Stimulated activated CD8-positive, alpha-beta memory T cell treated with anti-CD3 and anti-CD28 coated beads, Interleukin-4, amount 100 ng/mL, for 1 hour (primary cell): ENCODE results near the gene CARHSP1.
"Not testable (repeated sequence)": the region's sequence is repeated elsewhere in the genome, so short reads cannot be mapped to it uniquely, and the experiment has no call there.

Source experiments
- DNase-seq, 2 donors: peaks; one replicate each; pipeline ENCODE4 v3.0.0-alpha.2; 2020; ENCODE audit warnings: low read depth in 2 of 2, low spot score in 1 of 2

Gene CARHSP1

DNA sequence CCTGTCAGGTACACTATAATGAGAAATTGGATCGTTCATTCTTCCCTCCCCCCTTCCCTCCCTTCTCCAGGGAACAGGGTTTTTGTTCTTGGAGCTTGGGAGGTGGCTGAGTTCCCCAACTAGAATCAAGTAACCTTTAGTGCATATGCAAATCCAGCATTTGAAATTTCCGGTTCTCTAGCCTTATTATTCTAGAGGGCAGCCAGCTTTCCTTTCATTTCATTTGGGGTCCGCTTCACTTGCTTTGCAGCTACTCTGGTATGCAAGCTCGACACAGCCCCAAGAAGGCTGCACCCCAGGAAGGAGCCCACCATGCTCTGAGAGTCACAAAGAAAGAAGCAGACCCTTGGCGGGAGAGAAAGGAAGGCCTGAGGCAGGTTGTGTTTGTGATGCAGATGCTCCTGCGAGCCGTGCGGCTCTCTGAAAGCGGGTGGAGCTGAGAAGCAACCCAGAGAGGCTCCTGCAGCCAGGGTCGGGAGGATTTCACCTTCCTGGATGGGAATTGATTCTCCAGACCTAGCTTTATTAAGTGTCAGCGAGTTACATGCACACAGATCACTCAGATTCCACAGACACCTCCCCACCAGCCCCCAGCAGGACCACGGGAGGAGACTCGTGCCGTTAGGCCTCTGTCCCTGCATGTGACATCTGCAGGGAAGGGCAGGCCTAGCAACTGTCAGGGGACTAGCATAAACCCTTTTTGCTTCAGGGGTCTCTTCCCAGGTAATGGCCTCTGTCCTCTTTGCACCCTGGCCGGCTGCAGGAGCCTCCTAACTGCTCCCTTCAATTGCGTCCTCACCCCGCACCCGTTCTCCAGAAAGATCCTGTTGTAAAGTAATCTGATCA lies 36.7 kb downstream of the CARHSP1 start:
- DNase-seq, result no peak

GRCh38 chr16:8831450-8831849 lies 37.4 kb downstream of the CARHSP1 start:
- DNase-seq, result no peak

DNA sequence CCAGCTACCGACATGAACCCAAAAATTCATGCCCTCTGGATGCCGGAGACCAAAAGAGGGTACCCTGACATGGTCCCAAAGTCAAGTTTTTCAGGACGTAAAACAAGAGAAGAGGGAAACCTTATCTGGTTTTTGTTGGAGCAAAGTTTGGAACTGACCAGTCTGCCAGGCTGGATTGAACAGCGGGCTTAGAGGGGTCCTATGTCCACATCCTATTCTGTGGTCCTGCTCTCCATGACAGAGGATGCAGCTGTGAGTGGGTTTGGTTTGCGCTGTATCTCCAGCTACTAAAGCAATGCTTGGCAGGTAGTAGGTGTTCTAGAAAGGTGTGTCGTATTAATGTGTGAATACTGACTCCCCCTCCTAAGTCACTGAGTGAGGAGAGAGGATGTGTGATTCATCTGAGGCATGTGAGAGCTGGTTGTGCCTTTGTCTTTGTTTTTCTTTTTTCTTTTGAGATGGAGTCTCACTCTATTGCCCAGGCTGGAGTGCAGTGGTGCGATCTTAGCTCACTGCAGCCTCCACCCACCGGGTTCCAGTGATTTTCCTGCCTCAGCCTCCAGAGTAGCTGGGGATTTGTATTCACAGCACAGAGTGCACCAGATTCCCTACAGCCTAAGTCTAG lies 40.2 kb downstream of the CARHSP1 start:
- no peak for DNase-seq

- no peak for DNase-seq
These were observed 42.4 kb downstream of the CARHSP1 start for GRCh38 chr16:8826278-8826879.

DNA sequence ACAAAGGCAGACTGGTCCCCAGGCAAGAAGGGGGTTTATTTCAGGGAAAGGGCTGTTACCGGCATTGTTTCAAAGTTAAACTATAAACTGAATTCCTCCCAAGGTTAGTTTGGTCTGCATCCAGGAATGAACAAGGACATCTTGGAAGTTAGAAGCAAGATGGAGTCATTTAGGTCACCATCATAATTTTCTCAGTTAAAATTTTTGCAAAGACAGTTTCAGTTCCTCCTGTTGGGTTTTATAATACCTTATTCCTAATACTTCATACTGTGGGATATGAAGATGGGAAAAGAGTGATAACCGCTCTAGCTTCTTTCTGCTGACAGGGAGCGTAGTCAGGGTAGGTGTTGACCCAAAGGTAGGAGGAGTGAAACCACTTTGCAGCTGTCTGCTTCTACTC lies 46.4 kb downstream of the CARHSP1 start:
- no peak for DNase-seq

DNA sequence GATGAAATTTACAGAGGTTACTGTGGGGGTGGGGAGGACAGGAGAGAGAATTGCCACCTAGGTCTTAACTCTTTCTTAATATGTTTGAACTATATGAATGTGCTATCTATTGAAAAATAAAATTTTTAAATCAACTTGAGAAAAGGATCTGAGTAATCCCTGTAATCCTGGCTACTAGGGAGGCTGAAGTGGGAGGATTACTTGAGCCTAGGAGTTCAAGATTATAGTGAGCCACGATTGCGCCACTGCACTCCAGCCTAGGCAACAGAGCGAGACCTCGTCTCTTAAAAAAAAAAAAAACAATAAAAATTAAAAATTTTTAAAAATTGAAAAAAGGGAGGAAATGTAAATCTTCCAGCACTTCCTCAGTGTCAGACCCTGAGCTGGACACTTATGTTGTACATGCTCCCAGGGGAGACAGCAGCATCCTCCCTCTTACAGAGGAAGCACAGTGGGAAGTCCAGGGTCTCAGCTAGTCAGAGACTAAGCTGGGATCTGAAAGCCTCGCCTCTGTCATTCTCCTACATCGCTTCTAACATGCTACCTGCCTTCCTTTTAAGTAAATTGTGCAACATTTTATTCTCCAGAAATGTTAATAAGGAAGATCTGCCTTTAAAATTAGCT lies 49.3 kb downstream of the CARHSP1 start:
- DNase-seq, result no peak

- DNase-seq, result no peak
These were observed 50.1 kb downstream of the CARHSP1 start for GRCh38 chr16:8818504-8819270.

- no peak for DNase-seq
These were observed 51.7 kb downstream of the CARHSP1 start for GRCh38 chr16:8816967-8817655.

GRCh38 chr16:8814095-8814806 lies 54.6 kb downstream of the CARHSP1 start:
- DNase-seq, result no peak

- no peak for DNase-seq
These were observed 56.5 kb downstream of the CARHSP1 start for GRCh38 chr16:8812162-8812843.

DNA sequence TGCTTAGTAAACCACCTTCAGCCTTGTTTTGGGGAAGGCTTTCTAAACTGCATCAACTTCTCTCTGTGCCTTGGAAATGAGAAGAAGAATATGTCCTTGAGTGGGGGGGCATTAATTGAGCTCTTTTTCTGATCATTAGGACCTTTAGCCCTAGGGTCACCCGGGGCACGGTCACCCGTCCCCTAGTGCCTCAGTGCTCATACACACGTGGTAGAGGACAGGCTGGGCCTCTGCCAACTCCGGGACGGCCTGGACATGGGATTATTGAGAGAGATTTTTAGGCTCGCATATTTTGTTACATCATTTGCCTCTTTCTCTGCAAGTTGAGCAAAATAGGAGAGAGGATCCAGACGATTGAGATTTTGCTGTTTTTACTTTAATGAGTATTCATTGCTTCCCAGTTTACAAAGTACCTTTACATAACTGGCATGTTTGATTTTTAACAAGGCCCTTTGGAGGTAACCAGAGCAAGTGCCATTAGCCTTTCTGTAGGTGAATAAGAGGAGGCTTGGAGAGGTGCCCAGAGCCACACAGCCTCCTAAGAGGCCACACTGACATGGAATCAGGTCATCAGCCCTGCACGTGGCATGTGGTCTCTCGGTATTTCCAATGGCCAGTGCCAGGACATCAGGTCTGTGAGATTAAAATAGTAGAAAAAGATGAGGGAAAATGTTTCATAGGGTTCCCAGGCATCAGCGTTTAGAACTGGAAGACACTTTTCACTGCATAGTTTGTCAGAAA lies 60.0 kb downstream of the CARHSP1 start:
- no peak for DNase-seq

- no peak for DNase-seq
These were observed 60.8 kb downstream of the CARHSP1 start for GRCh38 chr16:8808009-8808408.

DNA sequence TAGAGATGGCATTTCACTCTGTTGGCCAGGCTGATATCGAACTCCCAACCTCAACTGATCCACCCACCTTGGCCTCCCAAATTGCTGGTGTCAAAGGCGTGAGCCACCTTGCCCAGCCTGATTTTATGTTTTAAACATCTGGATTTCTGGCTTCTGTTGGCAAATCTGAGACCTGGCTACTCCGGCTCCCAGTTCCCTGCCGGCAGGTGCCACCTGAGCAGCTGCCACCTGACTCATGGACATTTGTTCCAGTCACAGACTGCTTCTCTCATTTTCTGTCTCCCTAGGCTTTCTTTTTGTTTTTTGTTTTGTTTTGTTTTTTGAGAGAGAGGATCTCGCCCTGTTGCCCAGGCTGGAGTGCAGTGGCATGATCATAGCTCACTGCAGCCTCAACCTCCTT lies 61.6 kb downstream of the CARHSP1 start:
- DNase-seq, result no peak

DNA sequence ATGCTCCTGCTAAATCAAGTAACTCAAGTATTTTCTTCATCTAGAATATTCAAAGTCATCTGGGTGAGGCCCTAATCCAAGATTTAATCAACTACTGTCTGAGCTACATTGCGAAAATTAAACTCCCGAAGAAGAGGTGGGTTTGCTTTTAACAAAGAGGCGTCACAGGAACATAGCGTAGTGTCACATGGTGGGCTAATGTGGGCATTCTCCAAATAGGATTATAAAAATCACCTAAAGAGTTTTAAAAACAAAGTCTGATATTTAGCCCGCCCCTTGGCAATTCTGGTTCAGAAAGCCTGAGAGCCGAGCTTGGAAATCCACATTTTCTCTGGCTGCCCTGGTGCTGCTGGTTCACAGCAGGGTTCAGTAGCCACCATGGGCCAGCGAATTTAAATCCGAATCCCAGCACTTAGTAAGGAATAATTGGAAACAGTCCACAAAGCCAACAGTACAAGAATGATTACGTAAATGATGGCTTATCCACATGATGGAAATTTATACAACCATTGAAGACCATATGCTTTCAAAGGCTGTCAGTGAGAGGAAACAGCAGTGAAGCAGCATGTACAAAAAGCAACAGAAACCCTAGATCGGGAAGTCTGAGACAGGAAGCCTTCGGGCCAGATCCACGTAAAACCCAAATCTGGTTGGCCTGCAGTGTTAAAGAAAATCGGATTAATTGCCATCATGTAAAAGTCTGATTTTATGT lies 62.4 kb downstream of the CARHSP1 start:
- no peak for DNase-seq

DNA sequence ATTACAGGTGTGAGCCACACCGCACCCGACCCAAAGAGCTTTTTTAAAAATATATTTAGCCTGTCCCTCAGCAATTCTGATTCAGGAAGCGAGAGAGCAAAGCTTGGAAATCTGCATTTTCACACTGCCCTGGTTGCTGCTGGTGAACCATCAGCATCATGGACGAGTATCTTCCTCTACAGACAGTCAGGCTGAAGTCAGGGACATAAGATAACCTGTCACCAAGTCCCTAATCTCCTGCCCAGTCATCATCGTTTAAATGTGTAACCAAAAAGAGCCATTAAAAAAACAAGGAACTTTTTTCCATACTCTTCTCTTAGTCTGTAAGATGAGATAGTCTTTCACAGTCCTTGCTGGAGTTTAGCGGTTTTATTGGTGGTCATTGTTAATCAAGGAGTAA lies 64.5 kb downstream of the CARHSP1 start:
- no peak for DNase-seq

DNA sequence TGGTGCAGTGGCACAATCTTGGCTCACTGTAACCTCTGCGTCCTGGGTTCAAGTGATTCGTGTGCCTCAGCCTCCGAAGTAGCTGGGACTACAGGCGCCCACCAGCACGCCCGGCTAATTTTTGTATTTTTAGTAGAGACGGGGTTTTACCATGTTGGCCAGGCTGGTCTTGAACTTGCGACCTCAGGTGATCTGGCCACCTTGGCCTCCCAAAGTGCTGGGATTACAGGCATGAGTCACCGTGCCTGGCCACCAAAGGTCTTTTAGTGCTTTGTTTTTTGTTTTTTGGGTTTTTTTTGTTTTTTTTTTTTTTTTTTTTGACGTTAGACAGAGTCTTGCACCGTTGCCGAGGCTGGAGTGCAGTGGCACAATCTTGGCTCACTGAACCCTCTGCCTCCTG lies 65.1 kb downstream of the CARHSP1 start:
- not testable (repeated sequence) for DNase-seq
